MCF 10A (cell line): Measurements from ENCODE around the gene SH2D4B. TPM values are rescaled to one million over a fixed set of nuclear protein-coding genes. Genes with fewer than 3 reads are reported as not detected.

Experiments
- BruUV-seq: library from RNA; stranded (reverse); fragments of 400-500 nt; replicated peaks from 2 replicates; lab custom pipeline; 2021; lab: Mats Ljungman, UMichigan
- CTCF ChIA-PET: fragments of 300-600 bp; sonication (Branson Sonifier 250); formaldehyde crosslinking; extraction: SDS; loops from one replicate; lab custom pipeline; 2021; ENCODE audit warnings: antibody characterized with exemption, inconsistent platforms; lab: Yijun Ruan, JAX
- POLR2A ChIA-PET: fragments of 300-600, 350-650 bp; sonication (Branson Sonifier 250); formaldehyde crosslinking; extraction: SDS; loops from one replicate; lab custom pipeline; 2020; ENCODE audit warnings: antibody characterized with exemption, inconsistent platforms; lab: Yijun Ruan, JAX
- DNase-seq: peaks from one replicate; pipeline ENCODE4 v3.0.0-alpha.2; 2018; ENCODE audit not compliant: unreplicated experiment
- H3K27ac Mint-ChIP-seq: one replicate; pipeline ENCODE4 v1.8.0; 2022; ENCODE audit warnings: mild to moderate bottlenecking, low read depth, mixed read lengths; ENCODE audit not compliant: unreplicated experiment
- H3K27me3 Mint-ChIP-seq: one replicate; pipeline ENCODE4 v1.8.0; 2022; ENCODE audit warnings: mixed read lengths; ENCODE audit not compliant: insufficient read depth, unreplicated experiment
- H3K36me3 Mint-ChIP-seq: one replicate; pipeline ENCODE4 v1.8.0; 2022; ENCODE audit warnings: mild to moderate bottlenecking, moderate library complexity, mixed read lengths; ENCODE audit not compliant: insufficient read depth, unreplicated experiment
- H3K4me1 Mint-ChIP-seq: one replicate; pipeline ENCODE4 v1.8.0; 2022; ENCODE audit warnings: mixed read lengths; ENCODE audit not compliant: insufficient read depth, unreplicated experiment
- H3K4me3 Mint-ChIP-seq: one replicate; pipeline ENCODE4 v1.8.0; 2022; ENCODE audit warnings: mild to moderate bottlenecking, moderate library complexity, mixed read lengths; ENCODE audit not compliant: unreplicated experiment
- H3K9me3 Mint-ChIP-seq: one replicate; pipeline ENCODE4 v1.8.0; 2022; ENCODE audit warnings: mixed read lengths; ENCODE audit not compliant: unreplicated experiment
- intact Hi-C: fragments of 100-400 bp; cut with micrococcal nuclease; formaldehyde crosslinking; loops from 2 replicates; pipeline ENCODE4 v1.14.1; 2022
- total RNA-seq: library from RNA; stranded (reverse); gene quantifications from 2 replicates; pipeline ENCODE4 v1.2.3, GENCODE V29; 2022
- TF ChIP-seq, protein P1 (sequence below): fragments of 200-600 bp; IDR thresholded peaks from one replicate; pipeline ENCODE4 v1.8.0; 2022; ENCODE audit warnings: antibody characterized with exemption, mild to moderate bottlenecking; ENCODE audit not compliant: unreplicated experiment

SH2D4B gene
- total RNA-seq, 1 experiment from 2014 or later: not detected

GRCh38 chr10:80691441-80691840, 153.7 kb downstream of the SH2D4B start:
- Mint-ChIP-seq H3K36me3 (no peaks in the 10 kb centered on the region), H3K9me3 (no peaks in the 10 kb centered on the region), H3K4me1 (no peaks in the 10 kb centered on the region), H3K27me3 (peaks cover 52% of the 10 kb centered on the region), H3K4me3 (no peak overlapping the region), H3K27ac (no peak overlapping the region)
- ChIA-PET CTCF (interaction anchor here (0.5 to 4.7 kb wide), 2 partner anchors 95 to 233 kb away, joined by 3 to 25 read pairs; no protein-coding TSS in a partner anchor), POLR2A (no interaction called here)
- intact Hi-C loops: no loop called here
- TF ChIP-seq, protein P1, sequence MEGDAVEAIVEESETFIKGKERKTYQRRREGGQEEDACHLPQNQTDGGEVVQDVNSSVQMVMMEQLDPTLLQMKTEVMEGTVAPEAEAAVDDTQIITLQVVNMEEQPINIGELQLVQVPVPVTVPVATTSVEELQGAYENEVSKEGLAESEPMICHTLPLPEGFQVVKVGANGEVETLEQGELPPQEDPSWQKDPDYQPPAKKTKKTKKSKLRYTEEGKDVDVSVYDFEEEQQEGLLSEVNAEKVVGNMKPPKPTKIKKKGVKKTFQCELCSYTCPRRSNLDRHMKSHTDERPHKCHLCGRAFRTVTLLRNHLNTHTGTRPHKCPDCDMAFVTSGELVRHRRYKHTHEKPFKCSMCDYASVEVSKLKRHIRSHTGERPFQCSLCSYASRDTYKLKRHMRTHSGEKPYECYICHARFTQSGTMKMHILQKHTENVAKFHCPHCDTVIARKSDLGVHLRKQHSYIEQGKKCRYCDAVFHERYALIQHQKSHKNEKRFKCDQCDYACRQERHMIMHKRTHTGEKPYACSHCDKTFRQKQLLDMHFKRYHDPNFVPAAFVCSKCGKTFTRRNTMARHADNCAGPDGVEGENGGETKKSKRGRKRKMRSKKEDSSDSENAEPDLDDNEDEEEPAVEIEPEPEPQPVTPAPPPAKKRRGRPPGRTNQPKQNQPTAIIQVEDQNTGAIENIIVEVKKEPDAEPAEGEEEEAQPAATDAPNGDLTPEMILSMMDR: no peak
- no peak for DNase-seq
- no TSS peak for BruUV-seq

DNA sequence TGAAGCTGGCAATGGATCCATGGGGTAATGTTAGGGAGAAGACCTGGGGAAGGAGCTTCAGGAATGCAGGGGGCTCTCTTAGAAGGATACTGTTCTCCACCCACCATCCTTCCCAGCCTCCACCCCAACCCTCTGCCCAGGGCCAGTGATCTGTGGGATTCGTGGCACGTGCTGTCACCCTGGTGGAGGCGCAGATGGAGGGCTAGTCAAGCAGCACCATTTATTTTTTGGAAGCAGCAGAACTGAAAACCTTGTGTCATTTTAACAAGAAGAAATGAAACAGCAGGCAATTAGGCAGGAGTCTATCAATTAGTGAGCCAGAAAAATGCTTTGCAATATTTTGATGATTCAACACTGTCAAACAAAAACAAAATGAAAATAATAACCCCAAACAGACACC, 155.9 kb downstream of the SH2D4B start:
- H3K27ac Mint-ChIP-seq: no peak overlapping the region
- ChIA-PET POLR2A (interaction anchor here (0.9 kb wide), 1 partner anchor 305 kb away, joined by 3 read pairs; no protein-coding TSS in a partner anchor), CTCF (interaction anchor here (0.6 to 4.7 kb wide), 5 partner anchors 9 to 322 kb away, joined by 3 to 25 read pairs (median 3); no protein-coding TSS in a partner anchor)
- H3K4me1 Mint-ChIP-seq: no peaks in the 10 kb centered on the region
- DNase-seq: no peak
- H3K9me3 Mint-ChIP-seq: no peaks in the 10 kb centered on the region
- intact Hi-C loops: no loop called here
- peaks cover 65% of the 10 kb centered on the region for H3K27me3 Mint-ChIP-seq
- BruUV-seq: no TSS peak
- TF ChIP-seq, protein P1: no peak
- H3K4me3 Mint-ChIP-seq: no peak overlapping the region
- H3K36me3 Mint-ChIP-seq: no peaks in the 10 kb centered on the region

DNA sequence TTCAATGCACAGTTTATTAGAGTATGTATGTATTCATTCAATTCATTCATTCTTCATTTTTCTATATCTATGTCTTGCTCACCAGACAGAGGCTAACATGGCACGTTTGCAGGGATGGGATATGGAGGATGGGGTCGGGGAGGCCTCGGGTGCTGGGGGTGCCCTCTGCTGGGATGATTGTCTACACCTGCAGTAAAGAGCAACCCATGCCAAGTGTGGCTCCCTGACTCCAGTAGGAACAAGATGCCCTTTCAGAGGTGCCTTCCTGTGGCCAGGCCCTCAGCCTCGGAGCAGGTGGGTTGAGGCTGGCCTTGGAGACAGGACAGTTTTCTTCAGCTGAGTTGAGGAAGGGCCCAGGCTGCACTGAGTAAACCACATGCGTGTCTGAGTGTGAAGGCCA, 157.2 kb downstream of the SH2D4B start:
- Mint-ChIP-seq H3K27ac (no peak overlapping the region), H3K4me3 (no peak overlapping the region), H3K27me3 (peaks cover 55% of the 10 kb centered on the region), H3K36me3 (no peaks in the 10 kb centered on the region), H3K4me1 (no peaks in the 10 kb centered on the region), H3K9me3 (no peaks in the 10 kb centered on the region)
- TF ChIP-seq, protein P1: no peak
- no peak for DNase-seq
- ChIA-PET POLR2A (no interaction called here), CTCF (interaction anchor here (0.6 to 4.7 kb wide), 8 partner anchors 11 to 251 kb away, joined by 3 to 25 read pairs (median 4); no protein-coding TSS in a partner anchor)
- intact Hi-C loops: no loop called here
- no TSS peak for BruUV-seq

Other genes starting within 250 kb of the SH2D4B start
- 0.26 TPM in 1 of 2 replicates, not detected in the other for gene MAT1A, start 248.2 kb upstream of the SH2D4B start, total RNA-seq
- gene DYDC1, start 181.1 kb upstream of the SH2D4B start, total RNA-seq: not detected in 2 replicates
- not detected in 2 replicates for gene DYDC2, start 181.1 kb upstream of the SH2D4B start, total RNA-seq
- gene PRXL2A, start 129.4 kb upstream of the SH2D4B start, total RNA-seq: 6.0 and 6.7 TPM in 2 replicates
- gene TSPAN14, start 83.6 kb upstream of the SH2D4B start, total RNA-seq: 46.9 and 53.7 TPM in 2 replicates